ENCODE data around the gene ZNF267.

DNA sequence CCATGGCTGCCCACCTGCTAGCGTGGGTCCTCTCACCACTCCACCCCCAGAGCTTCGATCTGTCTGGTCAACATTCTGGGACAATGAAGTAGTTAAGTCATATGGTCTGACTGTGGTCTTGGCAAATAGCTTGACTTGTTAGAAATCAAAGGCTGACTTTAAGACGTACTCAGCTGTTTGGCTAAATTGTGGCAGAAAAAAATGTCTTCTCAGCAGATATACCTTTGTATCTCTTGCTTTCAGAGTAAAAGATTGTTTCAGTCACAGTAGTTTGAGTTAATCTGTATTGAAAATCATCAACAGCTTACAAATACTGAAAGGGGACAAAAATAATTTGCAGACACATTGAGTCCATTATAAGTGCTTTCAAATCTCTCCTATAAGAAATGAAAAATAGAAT is 2.1 kb upstream of the ZNF267 start:
- TF ChIP-seq, protein P1, sequence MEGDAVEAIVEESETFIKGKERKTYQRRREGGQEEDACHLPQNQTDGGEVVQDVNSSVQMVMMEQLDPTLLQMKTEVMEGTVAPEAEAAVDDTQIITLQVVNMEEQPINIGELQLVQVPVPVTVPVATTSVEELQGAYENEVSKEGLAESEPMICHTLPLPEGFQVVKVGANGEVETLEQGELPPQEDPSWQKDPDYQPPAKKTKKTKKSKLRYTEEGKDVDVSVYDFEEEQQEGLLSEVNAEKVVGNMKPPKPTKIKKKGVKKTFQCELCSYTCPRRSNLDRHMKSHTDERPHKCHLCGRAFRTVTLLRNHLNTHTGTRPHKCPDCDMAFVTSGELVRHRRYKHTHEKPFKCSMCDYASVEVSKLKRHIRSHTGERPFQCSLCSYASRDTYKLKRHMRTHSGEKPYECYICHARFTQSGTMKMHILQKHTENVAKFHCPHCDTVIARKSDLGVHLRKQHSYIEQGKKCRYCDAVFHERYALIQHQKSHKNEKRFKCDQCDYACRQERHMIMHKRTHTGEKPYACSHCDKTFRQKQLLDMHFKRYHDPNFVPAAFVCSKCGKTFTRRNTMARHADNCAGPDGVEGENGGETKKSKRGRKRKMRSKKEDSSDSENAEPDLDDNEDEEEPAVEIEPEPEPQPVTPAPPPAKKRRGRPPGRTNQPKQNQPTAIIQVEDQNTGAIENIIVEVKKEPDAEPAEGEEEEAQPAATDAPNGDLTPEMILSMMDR (IDR thresholded peaks at IDR 0.05), result no peak
- TF ChIP-seq POLR2AphosphoS5 (IDR thresholded peaks at IDR 0.05; ENCODE audit: insufficient read depth in 1 of 2, low read depth in 1 of 2) (no peak), POLR2A (IDR thresholded peaks at IDR 0.05) (no peak)

Data from vagina (tissue), 2 donors.